ENCODE measurements around the gene WDR48. TPM values are rescaled to one million over a fixed set of nuclear protein-coding genes. Genes with fewer than 3 reads are reported as not detected.
A peak's percentile ranks its signal among the peaks of the same experiment; 100 is the strongest.

The WDR48 gene
- total and polyA plus RNA-seq, 9 of the 15 experiments (the other 6 are each of a cell fraction or from before 2014, with no cell fraction given): 26.6 to 70.6 (median 48.0) TPM

DNA sequence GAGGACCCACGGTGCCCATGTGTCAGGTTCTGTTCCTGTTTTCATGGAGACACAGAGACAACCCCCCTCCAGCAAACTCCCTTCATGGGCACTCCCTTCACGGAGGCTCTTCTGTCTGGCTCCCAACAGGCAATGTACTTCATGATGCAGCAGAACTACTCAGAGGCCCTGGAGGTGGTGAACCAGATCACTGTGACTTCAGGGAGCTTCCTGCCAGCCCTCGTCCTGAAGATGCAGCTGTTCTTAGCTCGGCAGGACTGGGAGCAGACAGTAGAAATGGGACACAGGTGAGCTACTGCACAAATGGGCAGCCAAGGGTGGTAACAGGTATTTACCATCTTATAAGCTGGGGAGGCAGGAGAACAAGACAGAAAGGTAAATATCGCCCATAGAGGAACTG, 62.6 kb downstream of the WDR48 start:
- Histone ChIP-seq H3K9me1 (ENCODE audit: control insufficient read depth, insufficient read depth, low read length) (no peaks in the 10 kb centered on the region), H3K9me3 (replicated peaks; ENCODE audit: control insufficient read depth, insufficient read depth, low read depth, low read length) (no peaks in the 10 kb centered on the region), H3K9ac (ENCODE audit: insufficient read depth in 1 of 2, low read depth in 2 of 2, low read length in 2 of 2) (no peak overlapping the region), H4K20me1 (replicated peaks; ENCODE audit: control insufficient read depth, insufficient read depth, low read length) (no peaks in the 10 kb centered on the region), H3K4me3 (no peak overlapping the region), H3K4me2 (ENCODE audit: insufficient read depth, low read length) (no peak overlapping the region), H3K79me2 (ENCODE audit: control insufficient read depth, insufficient read depth, low read length) (no peaks in the 10 kb centered on the region), H3K4me1 (replicated peaks in 1 of 2; ENCODE audit: control insufficient read depth in 2 of 2, insufficient read depth in 2 of 2, low read length in 2 of 2) (no peaks in the 10 kb centered on the region), H3K36me3 (ENCODE audit: control insufficient read depth, insufficient read depth, low read length) (no peaks in the 10 kb centered on the region), H3K27me3 (ENCODE audit: control insufficient read depth in 2 of 2, insufficient read depth in 2 of 2, low read length in 2 of 2) (no peaks in the 10 kb centered on the region), H3K27ac (ENCODE audit: extremely low read depth, low read depth, low read length) (no peak overlapping the region), H2AFZ (ENCODE audit: low read depth, low read length) (peak overlapping the region; percentile 25; the same call in 1 of the 2 replicates)
- no TSS peak for BruUV-seq (replicated peaks)
- FAIRE-seq: no peak
- no peak; the same call in 2 of the 3 replicates for ATAC-seq
- DNase-seq (ENCODE audit: extremely low read depth in 1 of 4, low spot score in 3 of 4): no peak
- intact Hi-C loops (cut with micrococcal nuclease) (no loop called here), in situ Hi-C loops (cut with MboI) (no loop called here)
- TF ChIP-seq ZNF140 (CRISPR knock-in tag; IDR thresholded peaks at IDR 0.05): no peak
- TF ChIP-seq KLF6 (CRISPR knock-in tag; IDR thresholded peaks at IDR 0.05; ENCODE audit: borderline replicate concordance): no peak
- no peak for TF ChIP-seq ZNF408 (CRISPR knock-in tag; IDR thresholded peaks at IDR 0.05; ENCODE audit: low read depth)
- no peak for TF ChIP-seq MCM3 (IDR thresholded peaks at IDR 0.05)
- no peak for TF ChIP-seq HDGF (IDR thresholded peaks at IDR 0.05)
- no peak for TF ChIP-seq FOXM1 (IDR thresholded peaks at IDR 0.05; ENCODE audit: low read depth)
- TF ChIP-seq FOXM1 (CRISPR knock-in tag; IDR thresholded peaks at IDR 0.05; ENCODE audit: low read depth): no peak
- no peak for TF ChIP-seq DNMT1 (IDR thresholded peaks at IDR 0.05)
- TF ChIP-seq ZNF830 (CRISPR knock-in tag; IDR thresholded peaks at IDR 0.05): no peak
- TF ChIP-seq ZNF444 (CRISPR knock-in tag; IDR thresholded peaks at IDR 0.05): no peak
- no peak for TF ChIP-seq SAP30 (IDR thresholded peaks at IDR 0.05; ENCODE audit: borderline replicate concordance, insufficient read depth, low read depth, low read length, poor library complexity, severe bottlenecking)
- no peak for TF ChIP-seq RBM25 (IDR thresholded peaks at IDR 0.05; ENCODE audit: low read depth, low read length, severe bottlenecking)
- TF ChIP-seq, protein P1, sequence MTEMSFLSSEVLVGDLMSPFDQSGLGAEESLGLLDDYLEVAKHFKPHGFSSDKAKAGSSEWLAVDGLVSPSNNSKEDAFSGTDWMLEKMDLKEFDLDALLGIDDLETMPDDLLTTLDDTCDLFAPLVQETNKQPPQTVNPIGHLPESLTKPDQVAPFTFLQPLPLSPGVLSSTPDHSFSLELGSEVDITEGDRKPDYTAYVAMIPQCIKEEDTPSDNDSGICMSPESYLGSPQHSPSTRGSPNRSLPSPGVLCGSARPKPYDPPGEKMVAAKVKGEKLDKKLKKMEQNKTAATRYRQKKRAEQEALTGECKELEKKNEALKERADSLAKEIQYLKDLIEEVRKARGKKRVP (CRISPR knock-in tag; IDR thresholded peaks at IDR 0.05): no peak
- TF ChIP-seq, protein P2, sequence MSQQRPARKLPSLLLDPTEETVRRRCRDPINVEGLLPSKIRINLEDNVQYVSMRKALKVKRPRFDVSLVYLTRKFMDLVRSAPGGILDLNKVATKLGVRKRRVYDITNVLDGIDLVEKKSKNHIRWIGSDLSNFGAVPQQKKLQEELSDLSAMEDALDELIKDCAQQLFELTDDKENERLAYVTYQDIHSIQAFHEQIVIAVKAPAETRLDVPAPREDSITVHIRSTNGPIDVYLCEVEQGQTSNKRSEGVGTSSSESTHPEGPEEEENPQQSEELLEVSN (IDR thresholded peaks at IDR 0.05; ENCODE audit: borderline replicate concordance in 1 of 2, extremely low read depth in 1 of 2, insufficient read depth in 1 of 2, insufficient read length in 1 of 2, low read depth in 1 of 2, low read length in 1 of 2, poor library complexity in 1 of 2, severe bottlenecking in 1 of 2): no peak
- no peak for TF ChIP-seq TAL1 (IDR thresholded peaks at IDR 0.05)
- TF ChIP-seq SIRT6 (IDR thresholded peaks at IDR 0.05; ENCODE audit: low read depth, low read length): no peak
- no peak for TF ChIP-seq IFI16 (CRISPR knock-in tag; IDR thresholded peaks at IDR 0.05)
- TF ChIP-seq DACH1 (IDR thresholded peaks at IDR 0.05; ENCODE audit: partially characterized antibody): no peak
- ChIA-PET POLR2A (interaction anchor here (0.6 to 0.7 kb wide), 2 partner anchors 20 to 143 kb away, joined by 3 to 4 read pairs; no protein-coding TSS in a partner anchor), CTCF (ENCODE audit: low intra/inter-chr PET ratio) (no interaction called here)
- 20% methylated on average over 5 of the region's 5 CpGs for WGBS (ENCODE audit: insufficient coverage, low coverage, missing lambda C conversion rate)
